ENCODE data around the gene UCN. TPM values are rescaled to one million over a fixed set of nuclear protein-coding genes. Genes with fewer than 3 reads are reported as not detected.

The UCN gene
- total and polyA plus RNA-seq, 2 of the 4 experiments (the other 2 are of a cell fraction) = 0.22 TPM; not detected in 1

GRCh38 chr2:27270670-27271069, 37.6 kb downstream of the UCN start:
- no peak for ATAC-seq (ENCODE audit: low read depth)
- peaks cover 53% of the 10 kb centered on the region for H3K27me3 ChIP-seq (ENCODE audit: control insufficient read depth, insufficient read depth, low read length)
- H4K5ac ChIP-seq (ENCODE audit: low read depth, low read length) = no peak overlapping the region
- intact Hi-C loops (cut with micrococcal nuclease) (no loop called here), in situ Hi-C loops (cut with MboI; ENCODE audit: low sequenced_read_pairs) (no loop called here), dilution Hi-C loops (cut with HindIII; ENCODE audit: low sequenced_read_pairs, unreplicated experiment) (no loop called here)
- no peak overlapping the region for H4K91ac ChIP-seq (ENCODE audit: insufficient read depth, low read depth, low read length)
- H3K18ac ChIP-seq (ENCODE audit: low read depth, low read length) = no peak overlapping the region
- no peak overlapping the region for H3K14ac ChIP-seq (replicated peaks; ENCODE audit: low read depth, low read length)
- TF ChIP-seq USF2 (IDR thresholded peaks at IDR 0.05; ENCODE audit: low read depth, low read length) (no peak), RFX5 (IDR thresholded peaks at IDR 0.05; ENCODE audit: low read depth, low read length) (no peak), MAZ (IDR thresholded peaks at IDR 0.05; ENCODE audit: borderline replicate concordance, low read depth, low read length) (no peak), POLR2A (IDR thresholded peaks at IDR 0.05; ENCODE audit: low read depth, low read length) (no peak), SMC3 (IDR thresholded peaks at IDR 0.05; ENCODE audit: low read depth, low read length) (no peak), MXI1 (IDR thresholded peaks at IDR 0.05; ENCODE audit: borderline replicate concordance, low read depth, low read length) (no peak), ELK1 (IDR thresholded peaks at IDR 0.05; ENCODE audit: borderline replicate concordance, low read depth, low read length) (no peak), MAFK (IDR thresholded peaks at IDR 0.05; ENCODE audit: low read depth, low read length) (no peak), CTCF (conservative IDR thresholded peaks at IDR 0.05; ENCODE audit: low read depth, low read length) (no peak), BHLHE40 (IDR thresholded peaks at IDR 0.05; ENCODE audit: low read depth, low read length) (no peak), CHD1 (IDR thresholded peaks at IDR 0.05; ENCODE audit: low read depth, low read length) (no peak), CEBPB (IDR thresholded peaks at IDR 0.05; ENCODE audit: low read depth, low read length) (no peak), FOS (IDR thresholded peaks at IDR 0.05; ENCODE audit: low read depth, low read length) (no peak), RAD21 (IDR thresholded peaks at IDR 0.05; ENCODE audit: low read length) (no peak), NFE2L2 (IDR thresholded peaks at IDR 0.05; ENCODE audit: low read depth, low read length) (no peak), RCOR1 (IDR thresholded peaks at IDR 0.05; ENCODE audit: insufficient replicate concordance, low read length) (no peak)
- H3K4me1 ChIP-seq (ENCODE audit: control insufficient read depth, insufficient read depth, low read length) = no peaks in the 10 kb centered on the region
- H2BK20ac ChIP-seq (ENCODE audit: low read depth, low read length) = no peak overlapping the region
- CTCF ChIA-PET = interaction anchor here (0.6 to 2.0 kb wide), 2 partner anchors 10 to 1036 kb away, joined by 5 to 8 read pairs; no protein-coding TSS in a partner anchor
- H2AK9ac ChIP-seq (replicated peaks; ENCODE audit: low read depth, low read length, poor library complexity) = no peak overlapping the region
- H2BK15ac ChIP-seq (ENCODE audit: low read depth, low read length) = no peak overlapping the region
- no peaks in the 10 kb centered on the region for H3K9me3 ChIP-seq (ENCODE audit: control insufficient read depth, insufficient read depth, low read length)
- no peak overlapping the region for H3K27ac ChIP-seq (ENCODE audit: insufficient read depth, low read length)
- H4K20me1 ChIP-seq (ENCODE audit: insufficient read depth, low read length) = no peaks in the 10 kb centered on the region
- no peaks in the 10 kb centered on the region for H3K9me1 ChIP-seq (ENCODE audit: insufficient read depth, low read length)
- H3K56ac ChIP-seq (ENCODE audit: extremely low read depth, insufficient read depth, low read length) = no peak overlapping the region
- DNase-seq = no peak
- POLR2A ChIA-PET (ENCODE audit: unreplicated experiment) = no interaction called here
- BruUV-seq (replicated peaks) = no TSS peak
- H3K36me3 ChIP-seq (ENCODE audit: control insufficient read depth, insufficient read depth, low read length) = no peaks in the 10 kb centered on the region
- H2BK120ac ChIP-seq (ENCODE audit: low read depth, low read length) = no peak overlapping the region
- H4K8ac ChIP-seq (ENCODE audit: low read depth in 2 of 2, low read length in 2 of 2) = no peak overlapping the region
- no peak overlapping the region for H2AFZ ChIP-seq (replicated peaks; ENCODE audit: low read length, poor library complexity)
- no peak overlapping the region for H3K4me2 ChIP-seq (ENCODE audit: low read depth, low read length)
- no peaks in the 10 kb centered on the region for H3K79me1 ChIP-seq (ENCODE audit: low read depth in 1 of 2, low read length in 2 of 2)
- no peak overlapping the region for H2BK5ac ChIP-seq (ENCODE audit: low read depth, low read length, poor library complexity, severe bottlenecking)
- H2AK5ac ChIP-seq (ENCODE audit: low read depth, low read length) = no peak overlapping the region
- H3K4ac ChIP-seq (ENCODE audit: low read depth, low read length) = no peak overlapping the region
- WGBS, 2 experiments (ENCODE audit: extremely low coverage in 2 of 2, insufficient read length in 1 of 2) = no CpG with 5 or more reads among the region's 2 CpGs
- no peak overlapping the region for H3K4me3 ChIP-seq (ENCODE audit: insufficient read depth, low read depth, low read length)
- no peak overlapping the region for H3K23ac ChIP-seq (ENCODE audit: low read depth, low read length)
- no peak overlapping the region for H3K9ac ChIP-seq (ENCODE audit: low read depth, low read length)

Measured in IMR-90 (cell line).